Activated gamma-delta T cell (primary cell): ENCODE results near the gene OBI1.

Experiments
- DNase-seq: peaks from one replicate; lab custom pipeline; 2025; lab: John Stamatoyannopoulos, UW

The OBI1 gene

DNA sequence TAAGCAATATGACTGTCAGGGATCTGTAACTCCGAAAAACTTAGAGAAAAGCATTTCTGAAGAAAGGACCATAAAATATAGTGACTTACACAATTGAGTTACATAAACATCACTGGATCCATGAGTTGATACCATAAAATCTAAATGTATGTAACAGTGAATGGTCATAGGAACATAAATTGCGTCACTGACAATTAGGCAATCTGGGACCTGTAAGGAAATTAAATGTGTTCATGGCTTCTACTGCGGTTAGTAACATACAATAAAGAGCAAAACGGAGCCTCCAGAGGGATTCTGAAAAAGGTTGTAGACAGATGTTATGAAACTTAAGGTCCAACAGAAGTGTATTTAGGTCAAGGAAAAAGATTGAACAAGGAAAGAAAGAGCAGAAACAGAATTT, 82.7 kb downstream of the OBI1 start:
- no peak for DNase-seq

DNA sequence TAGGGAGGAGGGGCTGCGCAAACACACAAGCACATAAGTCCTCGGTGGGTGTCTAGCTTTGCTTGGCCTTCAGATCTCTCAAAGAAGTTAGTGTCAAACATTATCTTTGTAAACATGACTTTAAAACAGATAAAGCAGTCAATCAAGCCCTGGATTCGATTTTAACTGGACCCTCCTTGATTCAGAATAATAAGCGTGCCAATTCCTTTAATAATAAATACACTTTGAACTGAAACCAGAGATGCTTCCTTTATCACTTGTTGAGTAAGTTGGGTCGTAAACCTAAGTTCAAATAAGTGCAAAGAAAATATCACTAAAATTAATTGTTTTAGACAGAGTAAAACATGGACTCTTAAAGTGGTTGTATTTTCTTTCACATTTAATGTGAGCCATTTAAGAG, 86.5 kb downstream of the OBI1 start:
- no peak for DNase-seq

DNA sequence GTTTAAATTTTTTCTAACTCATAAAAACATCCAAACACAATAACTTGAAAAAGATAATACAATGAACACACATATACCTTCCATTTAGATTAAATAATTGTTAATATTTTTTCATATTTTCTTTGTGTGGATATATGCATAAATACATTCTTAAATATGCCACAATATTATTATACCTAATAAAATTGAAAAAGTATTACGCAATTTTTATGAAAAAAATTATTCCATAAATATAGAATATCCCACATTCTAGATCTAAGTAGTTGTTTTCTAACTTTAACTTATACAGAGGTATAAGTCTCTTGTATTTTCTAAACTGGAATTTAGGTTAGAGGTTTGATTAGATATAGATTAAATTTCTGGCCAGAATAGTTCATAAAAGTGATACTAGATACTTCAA, 89.9 kb downstream of the OBI1 start:
- no peak for DNase-seq

DNA sequence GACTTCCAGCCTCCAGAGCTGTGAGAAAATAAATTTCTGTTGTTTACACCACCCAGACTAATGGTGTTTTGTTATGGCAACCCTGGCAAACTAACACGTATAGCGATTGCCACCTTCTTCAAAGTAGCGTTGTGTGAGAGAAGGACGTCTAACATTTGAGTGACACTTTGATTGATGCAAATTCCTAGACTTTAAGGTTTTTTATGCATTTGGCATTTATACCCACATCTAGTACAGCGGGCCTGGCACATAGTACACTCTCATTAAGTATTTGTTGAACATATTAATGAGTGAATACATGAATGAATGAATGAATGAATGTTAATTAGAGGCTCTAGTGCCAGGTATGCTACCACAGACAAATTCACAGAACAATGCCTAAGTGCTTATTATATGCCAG, 92.3 kb downstream of the OBI1 start:
- no peak for DNase-seq
